Ecto neural progenitor cell (in vitro differentiated cells): ENCODE measurements around the gene SLC9C1.

Experiments
- DNase-seq: peaks from one replicate; pipeline ENCODE4 v3.0.0-alpha.2; 2018; ENCODE audit warnings: low spot score

The SLC9C1 gene

GRCh38 chr3:112293368-112294321, at the start of gene SLC9C1:
Gene SLC9C1, minus strand, starts transcription at chr3:112294216. Its CDS starts 7,425 bp downstream, at chr3:112286791.
- peak; percentile 62 for DNase-seq

- no peak for DNase-seq
These were observed 47.4 kb upstream of the SLC9C1 start for GRCh38 chr3:112341386-112341785.

GRCh38 chr3:112339609-112340008, 45.6 kb upstream of the SLC9C1 start:
- no peak for DNase-seq

- DNase-seq: no peak
These were observed 45.1 kb upstream of the SLC9C1 start for GRCh38 chr3:112339134-112339533.

DNA sequence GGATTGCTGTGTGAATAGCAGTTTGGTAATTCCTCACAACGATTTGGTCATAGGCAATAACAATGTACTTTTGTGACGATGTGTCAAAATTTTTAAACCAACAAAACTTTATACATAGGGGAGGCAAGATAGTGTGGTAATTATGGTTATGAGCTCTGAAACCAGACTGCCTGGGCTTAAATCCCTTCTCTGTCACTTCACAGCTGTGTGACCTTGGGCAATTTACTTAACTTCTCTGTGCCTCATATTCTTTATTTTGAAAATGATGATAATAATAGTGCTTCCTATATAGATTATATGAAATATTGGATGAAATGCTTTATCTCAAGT, 44.7 kb upstream of the SLC9C1 start:
- DNase-seq: no peak

DNA sequence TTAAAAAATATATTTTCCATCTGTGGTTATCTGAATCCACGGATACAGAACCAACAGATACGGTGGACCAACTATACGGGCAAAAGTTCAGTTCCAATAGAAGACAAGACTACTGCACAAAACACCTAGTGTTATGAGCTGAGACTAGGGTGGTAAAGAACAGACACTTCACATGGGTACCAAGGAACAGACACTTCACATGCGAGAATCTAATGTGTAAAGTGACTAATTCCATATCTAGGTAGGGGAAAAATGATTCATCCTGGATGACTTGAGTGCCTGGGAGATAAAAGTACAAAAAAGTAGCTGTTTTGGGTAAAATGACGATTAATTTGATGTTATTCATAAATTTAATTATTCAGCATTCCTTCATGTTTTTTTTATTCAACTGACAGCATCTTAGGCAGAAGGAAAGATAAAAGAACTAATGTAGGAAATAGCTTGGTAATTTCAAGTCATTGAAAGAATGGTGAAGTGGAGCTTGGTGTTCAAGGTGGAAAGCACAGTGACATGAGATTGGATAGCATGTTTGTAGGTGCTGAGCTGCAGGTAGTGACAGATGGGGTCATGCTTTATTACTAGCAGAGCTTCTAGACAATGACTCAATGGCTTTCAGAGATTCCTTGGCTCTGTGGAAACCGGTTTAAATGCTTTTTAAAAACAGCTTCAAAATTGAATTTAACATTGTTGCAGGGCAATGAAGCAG, 44.2 kb upstream of the SLC9C1 start:
- DNase-seq: no peak

- no peak for DNase-seq
These were observed 41.4 kb upstream of the SLC9C1 start for GRCh38 chr3:112335434-112335781.

GRCh38 chr3:112334691-112335433, 40.8 kb upstream of the SLC9C1 start:
- no peak for DNase-seq

GRCh38 chr3:112333381-112334317, 39.6 kb upstream of the SLC9C1 start:
- DNase-seq: peak; percentile 58

GRCh38 chr3:112333002-112333380, 39.0 kb upstream of the SLC9C1 start, which contains the start of gene CD200:
Gene CD200, plus strand, starts transcription at chr3:112333156. Its CDS starts 57 bp downstream, at chr3:112333213.
- peak; percentile 77 for DNase-seq

GRCh38 chr3:112331851-112332250, 37.8 kb upstream of the SLC9C1 start:
- DNase-seq: no peak

DNA sequence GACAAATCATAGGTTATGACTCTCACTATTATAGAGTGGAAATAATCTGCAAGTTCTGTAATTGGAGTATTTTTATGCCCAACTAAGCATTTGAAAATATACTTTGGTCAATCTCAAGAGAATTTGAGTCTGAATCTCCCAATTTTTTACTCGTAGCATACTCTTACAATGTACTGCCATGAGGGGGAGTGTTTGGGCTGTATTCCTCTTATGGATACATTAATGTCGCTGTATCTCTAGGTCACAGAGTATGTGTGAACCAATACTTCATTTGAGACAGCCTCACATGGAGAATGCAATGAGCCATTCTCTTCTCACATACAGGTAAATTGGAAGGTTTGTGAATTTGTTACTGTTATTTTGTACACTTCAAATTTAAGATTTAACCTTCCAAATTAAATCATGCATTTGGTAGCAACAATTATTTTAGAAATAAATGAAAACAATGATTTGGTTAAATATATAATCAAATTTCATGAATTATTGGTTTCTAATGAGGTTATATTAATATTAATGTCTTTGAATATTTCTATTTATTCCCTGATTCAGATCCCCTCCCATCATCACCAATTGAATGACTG, 33.4 kb upstream of the SLC9C1 start:
- no peak for DNase-seq

- peak; percentile 58 for DNase-seq
These were observed 28.0 kb upstream of the SLC9C1 start for GRCh38 chr3:112321867-112322652.

GRCh38 chr3:112320691-112321090, 26.7 kb upstream of the SLC9C1 start:
- no peak for DNase-seq

- DNase-seq: no peak
These were observed 25.7 kb upstream of the SLC9C1 start for GRCh38 chr3:112319516-112320276.

DNA sequence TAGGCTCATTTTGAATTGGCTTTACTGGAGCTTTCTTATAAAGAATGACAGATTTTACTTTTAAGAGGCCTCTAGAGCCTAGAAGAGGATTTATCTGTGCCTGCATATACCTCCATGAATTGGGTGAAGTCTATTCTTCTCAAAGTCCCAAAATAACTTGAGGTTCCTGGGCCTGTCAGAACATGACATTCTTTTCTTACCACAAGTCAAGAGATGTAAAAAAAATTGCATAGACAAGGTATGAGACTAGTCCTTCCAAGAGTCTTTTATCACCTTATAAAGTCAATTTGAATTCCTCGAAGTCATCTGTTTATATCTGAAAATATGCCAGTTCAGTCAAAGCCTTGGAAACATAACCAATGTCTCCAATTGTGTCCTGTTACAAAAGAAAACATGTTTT, 21.8 kb upstream of the SLC9C1 start:
- DNase-seq: no peak

DNA sequence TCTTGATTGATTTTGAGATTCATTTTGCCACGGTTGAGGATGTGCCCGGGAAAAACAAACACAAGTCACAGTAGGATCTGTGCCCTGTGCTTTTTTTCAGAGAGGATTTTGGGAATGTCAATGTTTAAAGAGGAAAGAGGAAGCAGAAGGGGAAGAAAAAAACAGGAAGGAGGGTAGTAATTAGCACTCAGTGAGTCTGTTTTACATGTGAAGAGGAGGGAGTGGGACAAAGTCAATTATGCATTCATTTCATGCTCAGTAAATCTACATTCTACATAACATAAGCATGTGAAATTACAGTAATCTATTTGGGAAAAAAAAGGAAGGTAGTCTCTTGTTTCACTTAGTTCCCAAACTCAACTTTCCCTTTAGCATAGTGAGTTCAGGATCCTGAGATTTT, 20.6 kb upstream of the SLC9C1 start:
- DNase-seq: no peak

- DNase-seq: peak; percentile 51
These were observed 14.3 kb upstream of the SLC9C1 start for GRCh38 chr3:112308151-112308911.

DNA sequence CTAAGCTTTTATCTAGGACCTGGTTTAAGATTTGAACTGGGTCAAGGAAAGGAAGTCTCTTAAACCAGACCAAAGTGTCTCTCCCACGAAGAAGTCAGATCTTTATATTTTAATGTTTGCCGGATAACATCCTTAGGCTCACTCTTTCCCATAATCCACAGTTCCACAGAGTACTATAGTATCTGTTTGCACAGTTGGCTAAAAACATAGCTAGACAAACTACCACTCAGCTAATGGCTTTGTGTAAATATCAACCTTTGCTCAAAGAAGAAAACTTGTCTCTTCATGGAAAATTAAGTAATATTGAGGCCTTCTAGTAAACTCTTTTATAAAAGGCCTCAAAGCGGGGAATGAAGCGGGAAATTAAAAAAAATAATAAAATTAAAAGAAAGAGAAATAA, 13.5 kb upstream of the SLC9C1 start:
- no peak for DNase-seq
